ENCODE data around the gene SLC39A9.

DNA sequence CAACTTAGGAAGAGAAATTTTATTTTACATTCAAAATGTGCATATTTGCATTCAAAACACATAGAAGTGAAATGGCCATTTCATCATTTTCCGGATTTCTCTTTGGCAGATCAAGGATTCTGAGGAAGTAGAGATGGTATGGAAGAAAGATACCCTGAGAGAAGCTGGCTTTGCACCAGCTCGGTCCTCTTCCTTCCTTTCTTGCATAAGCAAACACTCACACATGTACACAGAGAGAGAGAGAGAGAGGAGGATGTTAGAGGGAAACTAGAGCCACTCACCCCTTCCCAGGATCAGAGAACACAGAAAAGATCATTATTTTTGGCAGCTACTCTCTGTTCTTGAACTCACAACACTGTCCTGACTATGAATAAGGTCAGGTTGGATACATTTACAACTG is 70.5 kb downstream of the SLC39A9 start:
- TF ChIP-seq, protein P1, sequence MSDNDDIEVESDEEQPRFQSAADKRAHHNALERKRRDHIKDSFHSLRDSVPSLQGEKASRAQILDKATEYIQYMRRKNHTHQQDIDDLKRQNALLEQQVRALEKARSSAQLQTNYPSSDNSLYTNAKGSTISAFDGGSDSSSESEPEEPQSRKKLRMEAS (IDR thresholded peaks at IDR 0.05; ENCODE audit: low read depth, low read length), result no peak
- TF ChIP-seq, protein P2, sequence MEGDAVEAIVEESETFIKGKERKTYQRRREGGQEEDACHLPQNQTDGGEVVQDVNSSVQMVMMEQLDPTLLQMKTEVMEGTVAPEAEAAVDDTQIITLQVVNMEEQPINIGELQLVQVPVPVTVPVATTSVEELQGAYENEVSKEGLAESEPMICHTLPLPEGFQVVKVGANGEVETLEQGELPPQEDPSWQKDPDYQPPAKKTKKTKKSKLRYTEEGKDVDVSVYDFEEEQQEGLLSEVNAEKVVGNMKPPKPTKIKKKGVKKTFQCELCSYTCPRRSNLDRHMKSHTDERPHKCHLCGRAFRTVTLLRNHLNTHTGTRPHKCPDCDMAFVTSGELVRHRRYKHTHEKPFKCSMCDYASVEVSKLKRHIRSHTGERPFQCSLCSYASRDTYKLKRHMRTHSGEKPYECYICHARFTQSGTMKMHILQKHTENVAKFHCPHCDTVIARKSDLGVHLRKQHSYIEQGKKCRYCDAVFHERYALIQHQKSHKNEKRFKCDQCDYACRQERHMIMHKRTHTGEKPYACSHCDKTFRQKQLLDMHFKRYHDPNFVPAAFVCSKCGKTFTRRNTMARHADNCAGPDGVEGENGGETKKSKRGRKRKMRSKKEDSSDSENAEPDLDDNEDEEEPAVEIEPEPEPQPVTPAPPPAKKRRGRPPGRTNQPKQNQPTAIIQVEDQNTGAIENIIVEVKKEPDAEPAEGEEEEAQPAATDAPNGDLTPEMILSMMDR (IDR thresholded peaks at IDR 0.05; ENCODE audit: low read depth, low read length), result no peak
- TF ChIP-seq POLR2A (IDR thresholded peaks at IDR 0.05; ENCODE audit: extremely low read depth, insufficient read length), result no peak
- TF ChIP-seq MYC (IDR thresholded peaks at IDR 0.05; ENCODE audit: low read depth, low read length), result no peak

All from NB4 (cell line).